Upper lobe of left lung (tissue), 6 donors: ENCODE measurements around the gene FMNL2. TPM values are rescaled to one million over a fixed set of nuclear protein-coding genes. Genes with fewer than 3 reads are reported as not detected.

ENCODE experiments used
- ATAC-seq, 2 donors: fragments of 200-7000 bp; cut with Tn5 transposase; one replicate each; pipeline ENCODE4 v1.9.1; 2022; ENCODE audit warnings: mild to moderate bottlenecking in 2 of 2, moderate library complexity in 2 of 2; ENCODE audit not compliant: low FRiP score in 2 of 2
- DNase-seq, 2 donors: peaks; one replicate each; pipeline ENCODE4 v3.0.0-alpha.2; 2019 to 2020
- H3K27ac ChIP-seq, 4 donors: fragments of 200-600 bp; sonication (generic); one replicate each; pipeline ENCODE4 v1.5.1; 2016 to 2019
- H3K27me3 ChIP-seq, 4 donors: fragments of 200-600 bp; sonication (generic); one replicate each; pipeline ENCODE4 v1.5.1; 2017 to 2019
- H3K36me3 ChIP-seq, 4 donors: fragments of 200-600 bp; sonication (generic); one replicate each; pipeline ENCODE4 v1.5.1; 2016 to 2019
- H3K4me1 ChIP-seq, 4 donors: fragments of 200-600 bp; sonication (generic); one replicate each; pipeline ENCODE4 v1.5.1; 2018 to 2019
- H3K4me3 ChIP-seq, 4 donors: fragments of 200-600 bp; sonication (generic); one replicate each; pipeline ENCODE4 v1.5.1; 2017 to 2019; ENCODE audit warnings: mild to moderate bottlenecking in 2 of 4, moderate library complexity in 1 of 4
- H3K9me3 ChIP-seq, 4 donors: fragments of 200-600 bp; sonication (generic); one replicate each; pipeline ENCODE4 v1.5.1; 2018 to 2019
- EP300 ChIP-seq, 4 donors: sonication (generic); formaldehyde crosslinking; IDR thresholded peaks; one replicate each; pipeline ENCODE4 v1.5.1; 2017; ENCODE audit warnings: antibody characterized with exemption in 4 of 4, control low read depth in 2 of 4
- POLR2A ChIP-seq, 4 donors: fragments of 450-650 bp; IDR thresholded peaks; one replicate each; pipeline ENCODE4 v1.5.1; 2016 to 2017; ENCODE audit warnings: antibody characterized with exemption in 4 of 4, mild to moderate bottlenecking in 2 of 4
- POLR2AphosphoS5 ChIP-seq, 2 donors: sonication (generic); formaldehyde crosslinking; IDR thresholded peaks; one replicate each; pipeline ENCODE4 v1.5.1; 2017; ENCODE audit warnings: antibody characterized with exemption in 2 of 2
- WGBS, 2 donors: methylation state at CpG; one replicate each; pipeline ENCODE4 v1.1.5; 2017 to 2018; 5-methylcytosine and 5-hydroxymethylcytosine counted together
- total RNA-seq, 6 donors: library from RNA; depleted of rRNA in 4 of 6; stranded (reverse); fragments of >200 nt in 4 of 6; gene quantifications; one replicate each; pipeline versions ENCODE4 v1.1.0 to v1.2.1, GENCODE V29; 2016 to 2021
- TF ChIP-seq, protein P1 (sequence below), 6 experiments: fragments of 450-650 bp in 4 of 6; fragments of 200-600 bp in 2 of 6; sonication (generic) in 2 of 6; IDR thresholded peaks; one replicate each; pipeline ENCODE4 v1.5.1; 2016 to 2019; ENCODE audit warnings: antibody characterized with exemption in 6 of 6
- donor health status: DM: no; HTN: no; CAD: no; lungs with moderate emphysema.
- donor health status: DM: no; HTN: yes; CAD: no; lungs with severe emphysema.

The FMNL2 gene
- total RNA-seq, 6 donors from 2014 or later = 49.9 to 160 (median 66.9) TPM

GRCh38 chr2:152406119-152406835, 71.3 kb downstream of the FMNL2 start:
- no peak for TF ChIP-seq EP300 (IDR thresholded peaks at IDR 0.05)
- TF ChIP-seq, protein P1, sequence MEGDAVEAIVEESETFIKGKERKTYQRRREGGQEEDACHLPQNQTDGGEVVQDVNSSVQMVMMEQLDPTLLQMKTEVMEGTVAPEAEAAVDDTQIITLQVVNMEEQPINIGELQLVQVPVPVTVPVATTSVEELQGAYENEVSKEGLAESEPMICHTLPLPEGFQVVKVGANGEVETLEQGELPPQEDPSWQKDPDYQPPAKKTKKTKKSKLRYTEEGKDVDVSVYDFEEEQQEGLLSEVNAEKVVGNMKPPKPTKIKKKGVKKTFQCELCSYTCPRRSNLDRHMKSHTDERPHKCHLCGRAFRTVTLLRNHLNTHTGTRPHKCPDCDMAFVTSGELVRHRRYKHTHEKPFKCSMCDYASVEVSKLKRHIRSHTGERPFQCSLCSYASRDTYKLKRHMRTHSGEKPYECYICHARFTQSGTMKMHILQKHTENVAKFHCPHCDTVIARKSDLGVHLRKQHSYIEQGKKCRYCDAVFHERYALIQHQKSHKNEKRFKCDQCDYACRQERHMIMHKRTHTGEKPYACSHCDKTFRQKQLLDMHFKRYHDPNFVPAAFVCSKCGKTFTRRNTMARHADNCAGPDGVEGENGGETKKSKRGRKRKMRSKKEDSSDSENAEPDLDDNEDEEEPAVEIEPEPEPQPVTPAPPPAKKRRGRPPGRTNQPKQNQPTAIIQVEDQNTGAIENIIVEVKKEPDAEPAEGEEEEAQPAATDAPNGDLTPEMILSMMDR (IDR thresholded peaks at IDR 0.05) = no peak
- TF ChIP-seq POLR2A (IDR thresholded peaks at IDR 0.05) = no peak
- no peak for TF ChIP-seq POLR2AphosphoS5 (IDR thresholded peaks at IDR 0.05)
- ATAC-seq (no peak), DNase-seq (no peak)
- no peaks in the 10 kb centered on the region for H3K9me3 ChIP-seq
- peaks cover 53 to 65% (median 64%) of the 10 kb centered on the region in 4 donors for H3K4me1 ChIP-seq
- H3K36me3 ChIP-seq = no peaks in the 10 kb centered on the region
- WGBS, 2 donors = 40 to 47% methylated on average over 2 of the region's 2 CpGs
- no peaks in the 10 kb centered on the region for H3K27me3 ChIP-seq
- no peak overlapping the region for H3K4me3 ChIP-seq
- H3K27ac ChIP-seq = peak overlapping the region; percentile 61 to 77 (median 72)

- H3K4me1 ChIP-seq = peaks cover 53 to 70% (median 68%) of the 10 kb centered on the region in 4 donors
Observed at GRCh38 chr2:152406836-152407161, 71.8 kb downstream of the FMNL2 start.

DNA sequence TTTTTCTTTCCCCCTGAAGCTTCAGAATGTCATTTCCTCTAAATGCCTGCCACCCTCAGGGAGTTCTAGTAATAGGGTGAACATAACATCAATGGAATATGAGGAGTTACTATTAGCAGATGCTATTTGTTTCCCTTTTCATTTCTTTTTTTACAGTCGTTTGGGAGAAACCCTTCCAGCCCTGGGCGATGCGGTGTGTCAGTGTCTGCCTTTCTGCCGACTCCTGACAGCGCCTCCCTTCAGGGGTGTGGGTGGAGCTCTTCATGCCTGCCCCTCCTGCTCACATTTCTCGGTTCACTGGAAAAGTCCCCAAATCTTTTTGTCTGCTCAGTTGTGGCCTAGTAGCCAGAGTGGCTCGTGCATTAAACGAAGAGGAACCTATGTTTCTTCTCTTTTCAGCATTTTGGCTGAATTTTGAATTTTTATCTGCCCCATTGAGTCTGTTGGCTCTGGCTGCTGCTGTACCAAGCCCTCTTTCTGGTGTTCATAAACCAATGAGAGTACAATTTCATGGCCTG, 72.3 kb downstream of the FMNL2 start:
- peak in 1 of 2 donors; percentile 61 for DNase-seq
- 16 to 30% methylated on average over 8 of the region's 8 CpGs for WGBS, 2 donors
- Histone ChIP-seq H3K27ac (peak overlapping the region; percentile 31 to 77 (median 69)), H3K9me3 (no peaks in the 10 kb centered on the region), H3K4me3 (peak overlapping the region in 3 of 4 donors; percentile 7 to 26 (median 19)), H3K27me3 (no peaks in the 10 kb centered on the region), H3K36me3 (no peaks in the 10 kb centered on the region), H3K4me1 (peaks cover 50 to 72% (median 68%) of the 10 kb centered on the region in 4 donors)
- TF ChIP-seq POLR2A (IDR thresholded peaks at IDR 0.05) (peak in 1 of 4 donors; percentile 47), POLR2AphosphoS5 (IDR thresholded peaks at IDR 0.05) (peak in 1 of 2 donors; percentile 67), EP300 (IDR thresholded peaks at IDR 0.05) (no peak)
- TF ChIP-seq, protein P1 (IDR thresholded peaks at IDR 0.05) = no peak
- peak; percentile 53 to 83 for ATAC-seq

More at GRCh38 chr2:152406836-152407161, 71.8 kb downstream of the FMNL2 start:
- Histone ChIP-seq H3K36me3 (no peaks in the 10 kb centered on the region), H3K27me3 (no peaks in the 10 kb centered on the region), H3K27ac (peak overlapping the region; percentile 31 to 77 (median 69)), H3K4me3 (peak overlapping the region in 3 of 4 donors; percentile 7 to 26 (median 19)), H3K9me3 (no peaks in the 10 kb centered on the region)
- TF ChIP-seq POLR2AphosphoS5 (IDR thresholded peaks at IDR 0.05) (no peak), POLR2A (IDR thresholded peaks at IDR 0.05) (no peak), EP300 (IDR thresholded peaks at IDR 0.05) (no peak)
- TF ChIP-seq, protein P1 (IDR thresholded peaks at IDR 0.05) = no peak
- ATAC-seq = no peak
- WGBS, 2 donors = 52 to 64% methylated on average over 2 of the region's 2 CpGs
- DNase-seq = no peak

DNA sequence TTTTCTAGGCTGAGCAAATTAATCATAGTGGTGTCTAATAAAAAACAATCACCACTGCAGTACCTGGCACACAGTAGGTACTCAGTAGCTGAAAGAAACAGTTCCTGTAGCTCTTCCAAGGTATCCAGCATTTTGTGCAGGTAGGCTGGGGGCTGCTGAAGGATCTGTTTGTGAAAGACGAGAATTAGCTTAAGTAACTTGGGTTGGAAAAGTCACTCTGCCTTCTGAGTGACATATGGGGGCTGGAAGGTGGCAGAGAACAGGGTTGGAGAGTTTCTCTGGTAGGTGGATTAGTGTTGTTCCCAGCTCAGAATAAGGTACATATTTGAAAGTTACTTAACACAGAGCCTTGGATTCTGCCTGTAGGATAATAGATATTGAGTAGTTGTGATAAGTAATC, 72.8 kb downstream of the FMNL2 start:
- ATAC-seq = no peak
- H3K36me3 ChIP-seq = no peaks in the 10 kb centered on the region
- no peaks in the 10 kb centered on the region for H3K27me3 ChIP-seq
- no peak for DNase-seq
- no peak overlapping the region for H3K4me3 ChIP-seq
- H3K27ac ChIP-seq = peak overlapping the region in 3 of 4 donors; percentile 31 to 77 (median 61)
- 74 to 81% methylated on average over 1 of the region's 1 CpG for WGBS, 2 donors
- no peaks in the 10 kb centered on the region for H3K9me3 ChIP-seq
- no peak for TF ChIP-seq EP300 (IDR thresholded peaks at IDR 0.05)
- TF ChIP-seq POLR2AphosphoS5 (IDR thresholded peaks at IDR 0.05) = no peak
- TF ChIP-seq, protein P1 (IDR thresholded peaks at IDR 0.05) = no peak
- no peak for TF ChIP-seq POLR2A (IDR thresholded peaks at IDR 0.05)
- H3K4me1 ChIP-seq = peaks cover 46 to 66% (median 63%) of the 10 kb centered on the region in 4 donors
